GM19468 (cell line): ENCODE results near the gene NUP133.
A peak's percentile ranks its signal among the peaks of the same experiment; 100 is the strongest.

Source experiments
- ATAC-seq: cut with Tn5 transposase; IDR thresholded peaks from one replicate; pipeline ENCODE4 v1.9.1; 2021; ENCODE audit warnings: mild to moderate bottlenecking, moderate library complexity, moderate number of reproducible peaks; ENCODE audit not compliant: unreplicated experiment; ENCODE audit errors: extremely low read depth

NUP133 gene

DNA sequence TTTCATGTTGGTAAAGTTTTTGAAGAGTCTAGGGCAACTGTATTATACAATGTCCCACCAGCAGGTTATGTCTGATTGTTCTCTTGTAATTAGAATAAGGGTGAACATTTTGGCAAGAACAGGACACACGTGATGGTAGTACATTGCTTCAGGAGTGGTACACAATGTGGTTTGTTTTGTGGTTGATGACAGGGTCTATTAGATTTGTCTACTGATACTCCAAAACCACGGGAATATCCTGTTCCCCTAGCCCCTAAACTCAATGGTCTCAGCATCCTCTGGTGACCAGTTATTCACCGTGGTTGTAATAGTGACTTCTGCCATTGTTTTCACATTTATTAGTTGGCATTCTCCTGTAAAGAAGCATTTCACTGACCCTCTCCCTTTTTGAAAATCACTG is 52.1 kb downstream of the NUP133 start:
- ATAC-seq, result no peak

DNA sequence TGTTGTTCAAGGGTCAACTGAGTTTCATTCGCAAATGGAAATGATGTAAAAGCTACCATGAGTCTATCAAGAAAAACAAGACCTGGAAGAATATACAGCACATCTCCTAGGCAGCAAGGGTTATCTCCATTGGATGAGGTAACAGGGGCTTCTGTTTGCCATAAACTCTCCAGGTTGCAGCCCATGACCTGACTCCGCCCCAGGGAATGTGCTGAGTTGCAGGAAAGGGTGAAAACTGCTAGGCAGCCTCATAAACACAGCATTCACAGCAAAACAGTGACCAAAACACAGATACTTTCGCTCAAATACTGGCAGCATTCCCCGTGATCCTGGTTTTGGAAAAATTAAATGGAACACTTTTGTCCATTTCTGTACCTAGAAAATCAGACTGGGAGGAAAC is 54.1 kb downstream of the NUP133 start:
- ATAC-seq, result no peak

DNA sequence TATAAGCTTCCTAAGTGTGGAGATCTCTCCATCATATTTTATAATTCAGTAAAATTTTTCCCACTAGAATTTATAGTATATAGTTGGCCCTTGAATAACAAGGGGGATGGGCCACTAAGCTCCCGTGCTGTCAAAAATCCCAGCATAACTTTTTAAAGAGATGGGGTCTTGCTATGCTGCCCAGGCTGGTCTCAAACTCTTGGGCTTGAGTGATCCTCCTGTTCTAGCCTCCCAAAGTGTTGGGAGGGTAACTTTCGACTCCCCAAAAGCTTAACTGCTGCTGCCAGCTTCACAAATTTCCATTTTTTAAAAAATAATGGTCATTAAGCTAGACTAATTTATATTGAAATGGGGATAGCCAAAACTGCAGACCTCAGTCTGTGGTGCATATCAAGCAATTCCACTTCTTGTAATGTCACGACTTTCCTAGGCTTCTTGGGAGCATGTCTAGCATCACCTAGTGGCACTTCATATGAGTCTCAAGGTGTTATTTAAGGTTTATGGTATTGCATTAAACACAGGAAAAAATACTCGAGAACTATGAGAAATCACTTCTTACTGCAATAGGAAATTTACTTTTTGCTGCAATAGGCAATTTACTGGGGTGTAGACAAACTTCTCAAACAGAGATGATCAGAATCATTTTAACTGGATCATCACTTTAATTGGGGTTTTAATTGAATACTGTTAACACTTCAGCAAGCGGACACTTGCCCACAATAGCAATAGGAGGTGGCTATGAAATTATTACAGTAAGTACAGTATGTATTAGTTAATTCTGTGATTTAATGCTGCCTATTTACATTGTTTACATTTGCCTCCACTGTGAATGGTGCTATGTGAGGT is 55.0 kb downstream of the NUP133 start:
- ATAC-seq, result no peak

DNA sequence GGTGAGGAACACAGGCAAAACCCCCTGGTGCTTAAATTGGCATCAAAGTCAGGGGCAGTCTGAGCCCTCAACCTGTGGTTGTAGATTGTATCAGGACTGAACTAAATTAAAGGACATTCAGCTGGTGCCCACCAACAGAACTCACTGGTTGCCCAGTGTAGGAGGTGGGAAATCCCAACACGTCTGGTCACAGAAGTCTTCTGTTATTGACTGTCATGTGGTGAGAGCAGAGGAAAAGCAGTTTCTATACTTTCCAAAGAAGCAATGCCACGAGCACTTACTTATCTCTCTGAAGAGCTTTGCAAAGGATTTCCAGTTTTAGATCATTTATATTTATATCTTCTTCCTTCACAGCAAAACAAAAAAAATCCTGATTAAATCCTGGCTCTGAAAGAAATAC is 59.3 kb downstream of the NUP133 start:
- no peak for ATAC-seq

DNA sequence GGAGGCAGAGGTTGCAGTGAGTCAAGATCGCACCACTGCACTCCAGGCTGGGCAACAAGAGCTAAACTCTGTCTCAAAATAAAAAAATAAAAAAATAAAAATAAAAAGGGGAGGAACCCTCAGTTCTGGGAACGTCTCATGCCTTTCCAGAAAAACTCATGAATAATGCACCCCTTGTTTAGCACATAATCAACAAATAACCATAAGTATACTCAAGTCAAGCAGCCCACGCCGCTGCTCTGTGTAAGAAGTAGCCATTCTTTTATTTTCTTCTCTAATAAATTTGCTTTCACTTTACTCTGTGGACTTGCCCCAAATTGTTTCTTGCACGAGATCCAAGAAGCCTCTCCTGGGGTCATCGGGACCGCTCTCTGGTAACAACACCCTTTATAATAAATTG is 59.8 kb downstream of the NUP133 start:
- ATAC-seq, result no peak

DNA sequence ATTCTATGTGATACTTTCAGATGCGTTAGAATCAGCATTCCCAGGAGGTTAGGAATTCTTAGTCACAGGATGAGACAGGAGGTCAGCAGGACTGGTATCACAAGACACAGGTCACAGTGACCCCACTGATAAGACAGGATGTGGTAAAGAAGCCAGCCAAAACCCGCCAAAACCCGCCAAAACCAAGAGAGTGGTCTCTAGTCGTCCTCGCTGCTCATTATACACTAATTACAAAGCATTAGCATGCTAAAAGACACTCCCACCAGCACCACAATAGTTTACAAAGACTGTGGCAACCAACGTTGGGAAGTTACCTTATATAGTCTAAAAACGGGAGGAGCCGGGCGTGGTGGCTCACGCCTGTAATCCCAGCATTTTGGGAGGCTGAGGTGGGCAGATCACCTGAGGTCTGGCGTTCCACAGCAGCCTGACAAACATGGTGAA is 60.3 kb downstream of the NUP133 start:
- no peak for ATAC-seq

DNA sequence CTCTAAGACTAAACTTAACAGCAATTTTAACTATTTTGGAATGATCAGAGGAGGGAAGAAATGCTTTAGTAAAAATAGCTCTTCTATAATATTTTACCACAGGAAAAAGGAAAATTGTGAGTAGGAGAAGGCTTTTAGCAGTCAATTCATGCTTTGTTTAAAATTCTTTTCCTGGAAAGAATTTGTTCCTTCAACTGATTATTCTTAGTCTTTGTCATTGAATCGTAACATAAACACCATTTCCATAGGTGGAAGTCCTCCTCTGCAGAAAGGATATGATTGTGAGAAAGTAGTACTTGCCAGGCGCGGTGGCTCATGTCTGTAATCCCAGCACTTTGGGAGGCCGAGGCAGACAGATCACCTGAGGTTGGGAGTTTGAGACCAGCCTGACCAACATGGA is 62.3 kb downstream of the NUP133 start:
- ATAC-seq, result no peak

DNA sequence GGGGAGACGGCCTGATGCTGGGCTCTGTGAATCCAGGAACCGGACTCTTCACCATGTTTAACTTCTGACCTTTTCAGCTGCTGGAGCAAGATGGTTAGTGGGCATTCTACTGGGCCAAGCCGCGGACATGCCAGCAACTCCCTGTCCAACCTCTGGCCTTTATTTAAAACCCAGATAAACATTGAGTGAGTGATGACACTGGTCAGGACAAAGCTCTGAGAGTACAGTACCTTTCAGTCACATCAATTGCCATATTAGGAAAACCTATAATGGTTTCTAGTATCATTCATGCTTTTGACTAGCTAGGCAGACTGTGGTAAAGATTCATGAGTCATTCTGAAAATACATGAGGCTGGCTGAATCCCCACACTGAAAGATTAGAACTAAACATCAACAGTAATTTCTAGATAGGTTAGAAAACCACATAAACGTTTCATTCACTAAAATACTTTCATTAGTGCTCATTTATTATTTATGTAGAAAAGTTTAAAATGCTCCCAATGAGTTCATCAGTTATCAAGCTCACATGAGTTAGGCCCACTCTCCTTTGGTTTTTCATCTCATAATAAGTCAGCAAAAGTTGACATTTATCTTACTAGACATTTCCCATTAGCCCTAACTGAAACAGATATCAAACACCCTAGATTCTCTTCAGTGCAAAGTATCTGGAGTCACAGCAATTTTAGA is 67.1 kb downstream of the NUP133 start:
- ATAC-seq, result peak; percentile 92

DNA sequence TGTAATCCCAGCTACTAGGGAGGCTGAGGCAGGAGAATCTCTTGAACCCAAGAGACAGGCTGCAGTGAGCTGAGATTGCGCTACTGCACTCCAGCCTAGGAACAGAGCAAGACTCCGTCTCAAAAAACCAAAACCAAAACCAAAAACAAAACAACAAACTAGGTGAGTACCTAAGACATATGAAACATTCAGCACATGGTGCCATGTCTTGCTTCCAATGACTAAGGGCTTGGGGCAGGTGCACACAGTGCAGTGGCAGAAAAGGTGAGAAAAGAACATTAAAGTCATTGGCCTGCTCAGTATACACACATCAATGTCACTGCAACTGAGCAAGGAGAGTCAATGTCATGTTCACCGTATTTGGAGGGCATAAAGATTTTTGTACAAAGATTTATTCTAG is 70.1 kb downstream of the NUP133 start:
- ATAC-seq, result no peak

DNA sequence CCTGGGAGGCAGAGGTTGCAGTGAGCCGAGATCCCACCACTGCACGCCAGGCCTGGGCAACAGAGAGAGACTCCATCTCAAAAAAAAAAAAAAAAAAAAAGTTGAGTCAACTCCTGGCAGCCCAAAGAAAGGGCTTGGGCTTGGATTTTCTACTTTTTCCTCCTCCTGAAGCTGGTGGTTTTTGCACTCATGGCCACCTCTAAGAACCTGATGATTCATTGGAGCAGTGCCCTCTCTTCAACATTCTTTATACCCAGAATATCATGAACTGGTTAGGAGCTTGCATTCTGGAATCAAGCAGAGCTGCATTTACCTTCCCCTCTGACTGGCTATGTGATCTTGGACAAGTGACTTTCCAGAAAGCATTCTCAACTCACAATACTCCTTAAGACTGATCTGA is 70.7 kb downstream of the NUP133 start:
- ATAC-seq, result no peak

DNA sequence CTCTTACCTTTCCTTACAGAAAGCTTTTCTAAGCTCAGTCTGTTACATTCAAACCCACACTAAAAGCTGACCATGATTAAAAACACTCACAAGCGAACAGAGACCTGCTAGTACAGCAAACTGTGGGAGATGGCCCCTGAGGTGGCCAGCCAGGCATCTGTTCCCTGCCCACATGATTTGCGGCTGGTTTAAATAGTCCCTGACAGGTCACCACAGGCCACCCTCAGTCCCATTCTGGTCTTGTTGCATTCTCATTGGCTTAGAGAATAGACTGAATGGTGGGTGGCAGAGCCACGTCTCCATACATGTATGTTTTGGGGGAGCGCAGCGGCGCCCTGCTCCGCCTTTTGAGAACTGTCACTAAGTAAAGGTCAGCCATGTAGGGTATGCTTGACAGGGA is 71.9 kb downstream of the NUP133 start:
- ATAC-seq, result no peak

DNA sequence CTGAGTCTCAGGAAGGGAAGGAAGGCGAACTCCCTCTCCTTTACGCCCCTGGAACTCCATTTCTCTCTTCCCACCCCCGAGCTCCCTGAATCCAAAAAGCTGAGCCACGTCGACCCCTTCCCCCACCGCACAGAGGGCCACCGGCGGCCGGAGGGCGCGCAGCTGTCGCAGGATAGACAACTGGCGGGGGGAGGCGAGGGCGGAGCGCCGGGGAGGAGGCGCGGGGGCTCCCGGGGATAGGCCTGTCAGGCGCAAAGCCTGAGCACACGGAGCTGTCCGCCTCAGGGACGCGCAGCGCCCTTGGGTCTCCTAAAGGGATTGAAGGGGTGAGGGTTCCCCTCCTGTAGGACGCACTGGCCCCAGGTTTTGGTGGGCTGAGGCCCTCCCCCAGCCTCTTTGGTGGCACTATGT is 73.5 kb downstream of the NUP133 start:
- no peak for ATAC-seq

DNA sequence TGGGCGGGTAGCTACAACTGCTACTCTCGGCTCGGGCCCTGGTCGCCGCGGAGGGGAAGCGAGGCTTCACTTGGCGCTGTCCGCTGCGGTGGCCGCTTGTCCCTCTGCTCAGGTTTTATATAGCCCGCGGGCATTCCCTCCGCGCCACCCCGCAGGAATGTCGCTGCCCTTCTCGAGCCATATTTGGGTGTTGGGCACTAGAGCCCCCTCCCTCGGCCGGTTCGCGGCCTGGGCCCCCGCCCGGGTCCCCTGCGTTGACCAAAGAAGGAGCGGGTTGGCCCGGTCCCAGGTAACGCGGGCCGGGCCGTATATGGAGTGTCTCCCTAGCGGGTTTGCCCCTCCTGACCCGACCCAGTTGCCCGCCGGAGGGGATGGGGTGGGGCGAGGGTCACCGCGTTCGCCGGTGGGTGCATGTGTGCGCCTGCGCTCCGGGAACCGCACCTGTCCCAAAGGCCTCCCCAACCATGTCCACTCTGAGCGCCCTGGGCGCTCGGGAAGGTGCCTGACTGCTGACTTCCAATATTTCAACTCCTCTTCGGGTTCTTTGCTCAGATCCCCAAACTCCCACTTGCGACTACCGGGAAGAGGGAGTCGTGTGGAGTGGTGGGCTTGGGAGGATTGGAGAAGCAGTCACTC is 74.0 kb downstream of the NUP133 start, which contains the start of gene ACTA1:
Gene ACTA1 (minus strand): TSS at position 90 of the 636 bp plus-strand sequence. CDS start 979 bp downstream, outside the sequence.
- ATAC-seq, result no peak

DNA sequence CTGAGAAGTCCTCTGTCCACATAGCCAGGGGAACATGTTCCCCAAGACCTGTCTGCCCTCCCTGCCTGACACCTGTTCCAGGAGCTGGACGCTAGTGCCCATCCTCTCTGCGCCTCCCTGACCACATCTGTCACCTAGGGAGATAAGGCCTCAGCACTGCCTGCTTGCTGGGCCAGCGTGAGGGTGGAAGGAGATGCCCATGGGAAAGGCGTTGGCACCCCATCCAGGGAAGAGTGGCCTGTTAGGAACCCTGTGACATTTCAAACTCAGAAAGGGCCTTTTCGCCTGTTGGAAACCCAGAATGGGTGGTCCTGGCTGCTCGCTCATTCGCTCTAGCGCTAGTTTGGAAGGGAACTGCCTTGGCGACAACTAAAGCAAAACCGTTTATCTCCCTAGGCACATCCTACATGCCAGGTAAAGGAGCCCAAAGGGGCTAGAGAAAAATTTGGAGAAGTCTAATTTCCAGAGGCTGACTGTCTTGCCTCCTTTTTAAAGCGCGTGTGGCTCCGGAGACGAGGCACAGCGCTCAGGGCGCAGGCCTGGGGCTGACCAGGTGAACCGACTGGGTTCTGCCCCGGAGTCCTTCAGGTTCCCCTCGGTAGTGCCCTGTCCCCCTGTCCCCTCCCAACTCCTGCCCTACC is 74.7 kb downstream of the NUP133 start:
- ATAC-seq, result no peak

DNA sequence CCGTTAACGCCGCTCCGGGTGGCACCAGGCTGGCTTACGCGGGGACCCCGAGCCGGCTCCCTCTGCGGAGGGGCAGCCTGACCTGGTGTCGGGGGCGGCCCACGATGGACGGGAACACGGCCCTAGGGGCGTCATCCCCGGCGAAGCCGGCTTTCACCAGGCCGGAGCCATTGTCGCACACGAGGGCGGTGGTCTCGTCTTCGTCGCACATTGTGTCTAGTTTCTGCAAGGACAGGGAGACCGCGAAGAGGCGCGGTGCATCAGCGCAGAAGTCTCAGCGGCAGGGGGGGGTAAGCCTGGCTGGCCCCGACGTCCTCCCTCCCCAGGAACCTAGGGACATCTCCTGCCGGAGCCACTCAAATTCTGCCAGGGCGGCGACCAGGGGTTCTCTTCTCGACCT is 75.2 kb downstream of the NUP133 start:
- no peak for ATAC-seq

DNA sequence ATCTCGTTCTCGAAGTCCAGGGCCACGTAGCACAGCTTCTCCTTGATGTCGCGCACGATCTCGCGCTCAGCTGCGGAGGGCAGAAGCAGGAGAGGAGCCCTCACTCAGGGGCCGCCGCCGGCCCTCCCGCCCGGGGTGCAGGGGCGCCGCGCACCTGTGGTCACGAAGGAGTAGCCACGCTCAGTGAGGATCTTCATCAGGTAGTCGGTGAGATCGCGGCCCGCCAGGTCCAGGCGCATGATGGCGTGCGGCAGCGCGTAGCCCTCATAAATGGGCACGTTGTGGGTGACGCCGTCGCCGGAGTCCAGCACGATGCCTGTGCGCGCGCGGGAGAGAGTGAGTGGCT is 76.1 kb downstream of the NUP133 start:
- no peak for ATAC-seq

DNA sequence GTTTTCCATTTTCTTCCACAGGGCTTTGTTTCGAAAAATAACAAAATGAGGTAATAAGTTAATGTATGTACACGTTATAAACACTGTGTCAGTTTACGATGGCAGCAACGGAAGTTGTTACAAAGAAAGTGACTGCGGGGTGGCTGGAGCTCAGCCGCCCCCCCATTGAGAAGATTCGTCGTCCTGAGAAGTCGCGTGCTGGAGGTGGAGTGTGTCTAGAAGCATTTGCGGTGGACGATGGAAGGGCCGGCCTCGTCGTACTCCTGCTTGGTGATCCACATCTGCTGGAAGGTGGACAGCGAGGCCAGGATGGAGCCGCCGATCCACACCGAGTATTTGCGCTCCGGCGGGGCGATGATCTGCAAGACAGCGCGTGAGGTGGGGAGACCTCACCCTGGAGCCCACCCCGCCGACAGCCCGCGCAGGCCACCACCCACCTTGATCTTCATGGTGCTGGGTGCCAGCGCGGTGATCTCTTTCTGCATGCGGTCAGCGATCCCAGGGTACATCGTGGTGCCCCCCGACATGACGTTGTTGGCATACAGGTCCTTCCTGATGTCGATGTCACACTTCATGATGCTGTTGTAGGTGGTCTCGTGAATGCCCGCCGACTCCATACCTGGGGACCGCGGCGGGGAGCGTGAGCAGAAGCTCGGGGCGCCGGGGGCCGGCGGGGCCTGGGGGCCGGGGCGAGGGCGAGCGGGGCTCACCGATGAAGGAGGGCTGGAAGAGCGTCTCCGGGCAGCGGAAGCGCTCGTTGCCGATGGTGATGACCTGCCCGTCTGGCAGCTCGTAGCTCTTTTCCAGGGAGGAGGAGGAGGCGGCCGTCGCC is 76.6 kb downstream of the NUP133 start:
- ATAC-seq, result no peak

DNA sequence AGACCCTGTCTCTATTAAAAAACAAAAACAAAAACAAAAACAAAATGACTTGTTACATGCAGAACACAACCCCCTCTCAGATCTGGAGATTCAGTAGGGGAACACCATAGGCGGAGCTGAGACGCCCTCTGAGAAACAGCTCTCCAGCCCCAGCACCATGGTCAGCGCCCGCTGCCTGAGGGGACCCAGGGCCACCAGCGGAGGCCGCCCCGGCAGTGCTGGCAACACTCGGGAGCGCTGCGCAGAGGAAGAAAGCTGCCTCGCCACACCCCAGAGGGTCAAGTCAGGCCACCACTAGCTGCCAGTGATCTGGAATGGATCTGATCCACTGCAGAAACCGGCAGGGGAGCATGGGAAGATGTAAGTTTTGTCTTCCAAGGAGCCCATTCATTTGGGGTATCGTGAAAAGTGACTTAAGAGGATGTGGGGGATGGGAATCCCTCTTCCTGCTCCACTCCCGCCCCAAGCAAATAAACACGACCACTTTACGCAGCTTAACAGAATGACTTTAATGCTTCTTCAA is 77.3 kb downstream of the NUP133 start:
- no peak for ATAC-seq

DNA sequence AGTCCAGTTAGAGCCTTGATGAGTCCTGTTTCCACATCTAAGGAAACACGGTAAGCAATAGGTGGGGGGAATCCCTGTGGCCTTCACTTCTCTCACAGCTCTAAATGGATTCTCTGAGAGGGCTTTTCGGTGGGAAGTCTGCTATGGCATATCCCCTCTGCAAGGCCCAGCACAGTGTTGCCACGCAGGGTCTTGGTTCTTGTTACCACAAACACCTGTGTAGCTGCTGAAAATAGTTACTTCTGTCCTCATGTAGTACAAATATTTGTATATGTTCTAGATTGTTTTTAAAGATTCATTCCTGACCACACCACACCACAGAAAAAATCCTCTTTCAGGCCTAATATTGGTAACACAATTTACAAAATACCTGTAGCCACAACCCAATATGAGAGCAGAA is 79.9 kb downstream of the NUP133 start:
- no peak for ATAC-seq

DNA sequence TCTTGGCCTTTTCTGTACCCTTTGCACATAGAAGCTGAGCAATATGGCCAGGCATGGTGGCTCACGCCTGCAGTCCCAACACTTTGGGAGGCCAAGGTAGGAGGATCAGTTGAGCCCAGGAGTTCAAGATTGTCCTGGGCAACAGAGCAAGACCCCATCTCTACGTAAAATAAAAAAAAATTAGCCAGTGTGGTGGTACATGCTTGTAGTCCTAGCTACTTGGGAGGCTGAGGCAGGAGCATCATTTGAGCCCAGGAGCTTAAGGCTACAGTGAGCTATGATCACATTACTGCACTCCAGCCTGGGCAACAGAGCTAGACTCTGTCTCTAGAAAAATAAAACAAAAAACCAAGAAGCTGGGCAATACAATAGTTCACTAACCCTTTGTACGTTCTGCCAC is 80.6 kb downstream of the NUP133 start:
- no peak for ATAC-seq
